Measurements from ENCODE around the gene ARHGAP42. TPM values are rescaled to one million over a fixed set of nuclear protein-coding genes. Genes with fewer than 3 reads are reported as not detected.
A peak's percentile ranks its signal among the peaks of the same experiment; 100 is the strongest.

ARHGAP42 gene
- total RNA-seq, 1 donor from 2014 or later, result not detected

- DNase-seq, result no peak
- no peaks in the 10 kb centered on the region for H3K27me3 Mint-ChIP-seq
- intact Hi-C loops (cut with micrococcal nuclease), result no loop called here
- no peaks in the 10 kb centered on the region for H3K4me1 Mint-ChIP-seq
- no peaks in the 10 kb centered on the region for H3K9me3 Mint-ChIP-seq
- no peak overlapping the region for H3K27ac Mint-ChIP-seq
- H3K4me3 Mint-ChIP-seq, result no peak overlapping the region
- no peaks in the 10 kb centered on the region for H3K36me3 Mint-ChIP-seq (ENCODE audit: low read depth)
Observed at GRCh38 chr11:100671471-100671870, 15.6 kb upstream of the ARHGAP42 start.

- intact Hi-C loops (cut with micrococcal nuclease), result no loop called here
- DNase-seq, result no peak
- Mint-ChIP-seq H3K4me1 (no peaks in the 10 kb centered on the region), H3K27ac (no peak overlapping the region), H3K27me3 (no peaks in the 10 kb centered on the region), H3K36me3 (ENCODE audit: low read depth) (no peaks in the 10 kb centered on the region), H3K4me3 (no peak overlapping the region), H3K9me3 (no peaks in the 10 kb centered on the region)
Observed at GRCh38 chr11:100672498-100673033, 14.5 kb upstream of the ARHGAP42 start.

GRCh38 chr11:100673063-100673462 is 14.0 kb upstream of the ARHGAP42 start:
- Mint-ChIP-seq H3K27ac (no peak overlapping the region), H3K27me3 (no peaks in the 10 kb centered on the region), H3K4me3 (no peak overlapping the region), H3K4me1 (no peaks in the 10 kb centered on the region), H3K36me3 (ENCODE audit: low read depth) (no peaks in the 10 kb centered on the region), H3K9me3 (peaks cover 4% of the 10 kb centered on the region)
- DNase-seq, result no peak
- intact Hi-C loops (cut with micrococcal nuclease), result no loop called here

- no peak overlapping the region for H3K4me3 Mint-ChIP-seq
- H3K9me3 Mint-ChIP-seq, result peaks cover 4% of the 10 kb centered on the region
- intact Hi-C loops (cut with micrococcal nuclease), result no loop called here
- H3K27me3 Mint-ChIP-seq, result no peaks in the 10 kb centered on the region
- no peak for DNase-seq
- H3K4me1 Mint-ChIP-seq, result no peaks in the 10 kb centered on the region
- no peak overlapping the region for H3K27ac Mint-ChIP-seq
- no peaks in the 10 kb centered on the region for H3K36me3 Mint-ChIP-seq (ENCODE audit: low read depth)
Observed at GRCh38 chr11:100674212-100674611, 12.9 kb upstream of the ARHGAP42 start.

- no peaks in the 10 kb centered on the region for H3K4me1 Mint-ChIP-seq
- no peak overlapping the region for H3K4me3 Mint-ChIP-seq
- no peaks in the 10 kb centered on the region for H3K27me3 Mint-ChIP-seq
- no peak overlapping the region for H3K27ac Mint-ChIP-seq
- intact Hi-C loops (cut with micrococcal nuclease), result no loop called here
- H3K36me3 Mint-ChIP-seq (ENCODE audit: low read depth), result no peaks in the 10 kb centered on the region
- H3K9me3 Mint-ChIP-seq, result peaks cover 4% of the 10 kb centered on the region
- DNase-seq, result no peak
Observed at GRCh38 chr11:100675115-100675650, 11.9 kb upstream of the ARHGAP42 start.

DNA sequence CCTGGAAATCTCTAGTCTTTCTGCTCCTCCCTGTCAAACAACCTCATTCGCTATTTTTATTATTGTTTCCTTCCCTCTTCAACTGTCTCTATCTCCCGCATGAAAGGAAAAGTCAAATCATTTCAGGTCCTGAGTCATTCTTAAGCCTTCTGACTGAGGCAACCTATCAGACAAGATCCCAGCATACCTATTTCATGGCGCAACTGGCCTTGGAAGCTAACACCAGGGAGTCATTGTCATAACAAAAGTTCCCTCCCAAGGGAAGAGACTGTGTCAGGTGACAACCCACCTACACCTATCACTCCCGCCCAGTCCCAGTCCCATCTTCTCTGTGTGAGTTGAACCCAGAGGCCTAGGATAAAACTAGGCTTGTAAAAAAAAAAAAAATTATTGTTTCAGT is 10.2 kb upstream of the ARHGAP42 start:
- H3K27me3 Mint-ChIP-seq, result no peaks in the 10 kb centered on the region
- peaks cover 3% of the 10 kb centered on the region for H3K4me1 Mint-ChIP-seq
- H3K4me3 Mint-ChIP-seq, result no peak overlapping the region
- DNase-seq, result no peak
- H3K36me3 Mint-ChIP-seq (ENCODE audit: low read depth), result no peaks in the 10 kb centered on the region
- no peak overlapping the region for H3K27ac Mint-ChIP-seq
- intact Hi-C loops (cut with micrococcal nuclease), result no loop called here
- peaks cover 4% of the 10 kb centered on the region for H3K9me3 Mint-ChIP-seq

GRCh38 chr11:100677796-100678195 is 9.3 kb upstream of the ARHGAP42 start:
- Mint-ChIP-seq H3K36me3 (ENCODE audit: low read depth) (no peaks in the 10 kb centered on the region), H3K27ac (no peak overlapping the region), H3K9me3 (peaks cover 4% of the 10 kb centered on the region)

DNA sequence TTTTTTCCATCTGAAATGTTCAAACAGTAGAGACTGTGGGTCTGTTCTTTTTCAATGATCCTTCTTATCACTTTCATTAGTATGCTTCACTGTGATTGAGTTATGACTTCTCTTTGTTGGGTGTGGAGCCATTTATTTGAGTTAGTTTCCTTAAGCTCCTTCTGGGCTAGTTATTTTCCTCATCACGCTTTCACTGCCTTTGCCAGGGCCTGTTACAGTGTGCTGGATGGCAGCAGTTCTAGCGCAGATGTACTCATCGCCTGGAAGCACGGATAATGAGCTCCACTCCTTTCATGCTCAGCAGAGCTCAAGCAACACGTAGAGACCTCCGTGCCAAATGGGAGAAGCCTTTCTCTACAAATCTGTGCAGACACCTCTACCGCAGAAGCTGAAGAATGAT is 7.0 kb upstream of the ARHGAP42 start:
- DNase-seq, result no peak
- intact Hi-C loops (cut with micrococcal nuclease), result loop anchor here (5.0 kb wide), 1 partner anchor 252 kb away; no protein-coding TSS in a partner anchor
- Mint-ChIP-seq H3K4me1 (peaks cover 3% of the 10 kb centered on the region), H3K36me3 (ENCODE audit: low read depth) (no peaks in the 10 kb centered on the region), H3K27me3 (no peaks in the 10 kb centered on the region), H3K9me3 (peaks cover 4% of the 10 kb centered on the region), H3K27ac (no peak overlapping the region), H3K4me3 (no peak overlapping the region)

More at GRCh38 chr11:100677796-100678195, 9.3 kb upstream of the ARHGAP42 start:
- no peak for DNase-seq
- H3K27me3 Mint-ChIP-seq, result no peaks in the 10 kb centered on the region
- intact Hi-C loops (cut with micrococcal nuclease), result no loop called here
- H3K4me3 Mint-ChIP-seq, result no peak overlapping the region
- peaks cover 3% of the 10 kb centered on the region for H3K4me1 Mint-ChIP-seq

- peak; percentile 71 for DNase-seq
- H3K27me3 Mint-ChIP-seq, result peaks cover 6% of the 10 kb centered on the region
Observed at GRCh38 chr11:100681064-100681502, 6.0 kb upstream of the ARHGAP42 start.

DNA sequence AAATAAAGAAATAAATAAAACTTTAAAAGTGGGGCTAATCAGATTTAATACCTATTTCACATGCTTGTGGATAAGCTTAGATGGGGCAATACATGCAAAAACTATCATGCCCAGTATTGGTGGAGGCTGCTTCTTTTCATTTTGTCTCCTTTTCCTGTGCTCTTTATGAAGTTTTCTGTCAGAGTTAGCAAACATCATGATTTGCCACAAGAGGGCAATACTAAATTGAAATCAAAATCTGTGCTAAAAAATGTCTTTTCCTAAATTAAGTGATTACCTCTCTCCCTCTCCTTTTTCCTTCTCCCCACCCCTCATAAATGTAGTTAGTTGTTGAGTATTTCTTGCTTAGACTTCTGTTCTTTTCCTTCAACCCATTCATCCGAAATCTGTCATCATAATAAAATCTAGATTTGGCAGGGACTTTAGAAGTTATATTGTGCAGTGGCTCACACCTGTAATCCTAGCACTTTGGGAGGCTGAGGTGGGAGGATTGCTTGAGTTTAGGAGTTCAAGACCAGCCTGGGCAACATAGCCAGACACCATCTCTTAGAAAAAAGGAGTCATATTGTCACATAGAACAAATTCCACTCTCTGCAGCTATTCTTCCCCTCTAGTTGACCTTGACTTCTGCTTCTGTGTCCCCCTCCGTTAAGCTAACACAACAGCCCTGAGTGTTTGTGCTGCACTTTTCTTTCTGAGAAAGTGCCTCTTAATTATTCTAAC is 4.7 kb upstream of the ARHGAP42 start:
- DNase-seq, result no peak
- Mint-ChIP-seq H3K9me3 (peaks cover 4% of the 10 kb centered on the region), H3K27me3 (peaks cover 14% of the 10 kb centered on the region), H3K4me1 (peaks cover 7% of the 10 kb centered on the region), H3K27ac (no peak overlapping the region), H3K36me3 (ENCODE audit: low read depth) (no peaks in the 10 kb centered on the region), H3K4me3 (no peak overlapping the region)
- intact Hi-C loops (cut with micrococcal nuclease), result loop anchor here (5.0 kb wide), 1 partner anchor 250 kb away; no protein-coding TSS in a partner anchor

More at GRCh38 chr11:100681064-100681502, 6.0 kb upstream of the ARHGAP42 start:
- H3K27ac Mint-ChIP-seq, result no peak overlapping the region
- H3K4me1 Mint-ChIP-seq, result peaks cover 3% of the 10 kb centered on the region
- intact Hi-C loops (cut with micrococcal nuclease), result loop anchor here (5.0 kb wide), 1 partner anchor 251 kb away; no protein-coding TSS in a partner anchor
- H3K4me3 Mint-ChIP-seq, result no peak overlapping the region
- no peaks in the 10 kb centered on the region for H3K36me3 Mint-ChIP-seq (ENCODE audit: low read depth)
- H3K9me3 Mint-ChIP-seq, result peaks cover 4% of the 10 kb centered on the region

- H3K4me1 Mint-ChIP-seq, result peaks cover 10% of the 10 kb centered on the region
- peaks cover 19% of the 10 kb centered on the region for H3K27me3 Mint-ChIP-seq
- peaks cover under 1% of the 10 kb centered on the region for H3K9me3 Mint-ChIP-seq
- H3K36me3 Mint-ChIP-seq (ENCODE audit: low read depth), result no peaks in the 10 kb centered on the region
- no peak overlapping the region for H3K27ac Mint-ChIP-seq
- intact Hi-C loops (cut with micrococcal nuclease), result loop anchor here (5.0 kb wide), 1 partner anchor 249 kb away; no protein-coding TSS in a partner anchor
- DNase-seq, result no peak
- H3K4me3 Mint-ChIP-seq, result no peak overlapping the region
Observed at GRCh38 chr11:100683126-100683525, 4.0 kb upstream of the ARHGAP42 start.

DNA sequence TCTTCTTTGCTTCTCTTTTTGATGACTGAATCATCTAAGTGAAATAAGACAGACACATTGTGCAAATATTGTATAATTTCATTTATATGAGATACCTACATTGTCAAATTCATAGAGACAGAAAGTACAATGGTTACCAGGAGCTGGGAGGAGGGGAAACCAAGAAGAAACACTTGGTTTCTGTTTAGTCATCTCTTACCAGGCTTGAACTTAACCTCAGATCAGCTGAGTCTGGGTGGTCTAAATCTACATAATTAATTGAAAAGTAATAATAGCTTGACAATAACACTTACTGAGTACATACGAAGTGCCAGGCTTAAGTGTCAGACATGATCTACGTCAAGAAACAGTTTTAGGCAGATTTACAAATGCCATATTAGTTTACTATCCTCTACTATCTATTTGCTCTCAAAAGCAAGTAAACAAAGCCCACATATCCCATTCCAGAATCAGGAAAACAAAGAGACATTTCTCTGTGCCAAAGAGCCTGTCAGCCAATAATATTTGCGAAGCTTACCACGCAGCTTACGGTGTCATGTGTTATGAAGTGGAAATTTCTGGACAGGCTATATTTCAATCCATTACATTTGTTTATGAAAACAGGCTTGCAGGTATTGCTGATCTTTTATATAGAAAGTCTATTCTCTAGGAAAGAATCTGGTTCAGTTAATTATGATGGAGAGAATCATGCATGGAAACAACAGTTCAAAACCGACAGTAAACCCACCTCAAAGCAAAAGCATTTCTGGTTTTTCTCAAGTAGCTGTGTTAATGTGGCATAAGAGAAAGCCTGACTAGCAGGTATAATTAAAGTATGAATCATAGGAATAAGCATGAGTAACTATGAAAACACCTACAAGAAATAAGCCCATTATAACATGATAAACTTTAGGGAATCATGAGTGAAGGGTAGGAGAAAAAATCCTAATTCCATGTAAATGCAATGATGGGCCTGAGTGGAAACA is 2.7 kb upstream of the ARHGAP42 start:
- Mint-ChIP-seq H3K9me3 (no peaks in the 10 kb centered on the region), H3K4me1 (peaks cover 10% of the 10 kb centered on the region), H3K27ac (no peak overlapping the region), H3K36me3 (ENCODE audit: low read depth) (no peaks in the 10 kb centered on the region), H3K4me3 (no peak overlapping the region), H3K27me3 (peaks cover 28% of the 10 kb centered on the region)
- intact Hi-C loops (cut with micrococcal nuclease), result loop anchor here (5.0 kb wide), 1 partner anchor 248 kb away; no protein-coding TSS in a partner anchor
- no peak for DNase-seq

DNA sequence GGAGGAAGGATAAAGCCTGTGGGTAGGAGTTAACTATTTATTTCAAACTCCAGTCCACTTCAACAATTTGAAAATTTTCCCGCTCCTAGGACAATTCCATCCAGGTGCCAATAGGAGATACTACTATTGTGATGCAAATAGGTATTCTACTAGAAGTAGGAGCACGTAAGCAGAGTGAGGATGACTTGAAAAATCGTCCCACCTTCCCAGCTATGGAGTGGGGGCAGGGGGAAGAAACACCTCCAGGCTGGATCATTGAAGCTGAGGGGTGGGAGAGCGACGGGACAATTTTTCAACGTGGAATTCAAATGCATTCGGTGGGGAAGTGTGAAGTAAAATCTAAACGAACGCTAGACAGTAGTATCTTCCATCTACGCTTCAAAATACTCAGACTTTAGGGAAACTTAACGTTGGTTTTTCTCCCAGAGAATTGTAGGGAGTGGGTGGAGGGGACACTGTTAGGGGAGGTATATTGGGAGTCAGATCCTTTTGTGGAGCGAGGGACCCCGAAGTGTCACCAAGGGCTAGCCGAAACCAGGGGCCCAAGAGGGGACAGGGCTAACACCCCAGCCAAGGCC is 523 bp upstream of the ARHGAP42 start:
- H3K4me1 Mint-ChIP-seq, result peaks cover 7% of the 10 kb centered on the region
- intact Hi-C loops (cut with micrococcal nuclease), result no loop called here
- no peaks in the 10 kb centered on the region for H3K36me3 Mint-ChIP-seq (ENCODE audit: low read depth)
- DNase-seq, result no peak
- peaks cover 30% of the 10 kb centered on the region for H3K27me3 Mint-ChIP-seq
- no peaks in the 10 kb centered on the region for H3K9me3 Mint-ChIP-seq
- H3K4me3 Mint-ChIP-seq, result peak overlapping the region; percentile 74
- peak overlapping the region; percentile 62 for H3K27ac Mint-ChIP-seq
